Epithelial cell of esophagus (primary cell): ENCODE measurements around the gene ZNF620.
"Not testable (repeated sequence)": the region's sequence is repeated elsewhere in the genome, so short reads cannot be mapped to it uniquely, and the experiment has no call there.

Source experiments
- DNase-seq: peaks from one replicate; pipeline ENCODE4 v3.0.0; 2010; ENCODE audit warnings: low read depth
- H3K4me3 ChIP-seq: 2 replicates; pipeline ENCODE4 v1.5.1; 2011; ENCODE audit warnings: mild to moderate bottlenecking, low read length, control low read depth
- TF ChIP-seq, protein P1 (sequence below): IDR thresholded peaks from 2 replicates; pipeline ENCODE4 v1.5.1; 2011; ENCODE audit warnings: low read depth, mild to moderate bottlenecking, low read length, control low read depth, inconsistent platforms; ENCODE audit not compliant: insufficient read depth; ENCODE audit errors: missing control alignments

The ZNF620 gene

DNA sequence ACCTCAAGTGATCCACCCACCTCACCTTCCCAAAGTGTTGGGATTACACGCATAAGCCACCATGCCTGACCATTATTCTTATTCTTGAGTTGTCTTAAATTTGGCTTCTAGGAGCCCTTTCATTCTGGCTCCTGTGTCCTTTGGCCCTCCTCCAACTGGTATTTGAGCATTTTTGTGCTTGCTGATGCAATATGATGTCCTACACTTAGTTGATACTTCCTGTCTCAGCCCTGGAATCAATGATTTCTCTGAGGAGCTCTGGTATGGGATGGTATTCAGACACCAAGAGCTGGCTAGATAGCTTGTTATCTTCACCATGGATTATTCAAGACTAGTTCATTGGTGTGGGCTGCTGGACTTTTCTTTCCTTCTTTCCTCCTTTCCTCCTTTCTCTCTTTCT, 44.3 kb downstream of the ZNF620 start:
- DNase-seq = no peak
- no peak overlapping the region for H3K4me3 ChIP-seq
- TF ChIP-seq, protein P1, sequence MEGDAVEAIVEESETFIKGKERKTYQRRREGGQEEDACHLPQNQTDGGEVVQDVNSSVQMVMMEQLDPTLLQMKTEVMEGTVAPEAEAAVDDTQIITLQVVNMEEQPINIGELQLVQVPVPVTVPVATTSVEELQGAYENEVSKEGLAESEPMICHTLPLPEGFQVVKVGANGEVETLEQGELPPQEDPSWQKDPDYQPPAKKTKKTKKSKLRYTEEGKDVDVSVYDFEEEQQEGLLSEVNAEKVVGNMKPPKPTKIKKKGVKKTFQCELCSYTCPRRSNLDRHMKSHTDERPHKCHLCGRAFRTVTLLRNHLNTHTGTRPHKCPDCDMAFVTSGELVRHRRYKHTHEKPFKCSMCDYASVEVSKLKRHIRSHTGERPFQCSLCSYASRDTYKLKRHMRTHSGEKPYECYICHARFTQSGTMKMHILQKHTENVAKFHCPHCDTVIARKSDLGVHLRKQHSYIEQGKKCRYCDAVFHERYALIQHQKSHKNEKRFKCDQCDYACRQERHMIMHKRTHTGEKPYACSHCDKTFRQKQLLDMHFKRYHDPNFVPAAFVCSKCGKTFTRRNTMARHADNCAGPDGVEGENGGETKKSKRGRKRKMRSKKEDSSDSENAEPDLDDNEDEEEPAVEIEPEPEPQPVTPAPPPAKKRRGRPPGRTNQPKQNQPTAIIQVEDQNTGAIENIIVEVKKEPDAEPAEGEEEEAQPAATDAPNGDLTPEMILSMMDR = no peak

DNA sequence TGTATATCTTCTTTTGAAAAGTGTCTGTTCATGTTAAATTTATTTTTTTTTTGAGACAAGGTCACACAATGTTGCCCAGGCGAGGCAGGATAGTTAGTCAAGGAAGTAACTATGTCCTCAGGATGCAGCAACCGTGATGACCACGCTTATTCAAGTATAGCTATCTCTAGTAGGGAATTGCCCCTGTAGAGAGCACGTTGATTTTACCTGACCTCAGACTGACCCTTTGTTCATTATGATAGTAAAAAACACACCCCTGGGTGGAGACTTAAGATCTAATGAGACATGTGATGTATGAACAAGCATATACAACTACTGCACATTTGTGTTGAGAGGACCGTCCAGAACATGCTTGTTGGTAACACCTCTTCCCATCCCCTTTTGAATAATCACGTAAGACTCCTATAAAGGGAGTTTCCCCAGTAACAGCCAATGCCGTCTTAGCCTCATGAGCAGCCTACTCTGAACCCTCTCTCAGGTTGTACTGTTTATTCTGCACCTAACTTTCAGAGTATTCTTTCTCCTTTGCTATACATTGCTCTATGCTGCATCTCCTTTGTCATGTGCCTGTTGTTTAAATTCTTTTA, 51.8 kb downstream of the ZNF620 start:
- TF ChIP-seq, protein P1 = no peak

DNA sequence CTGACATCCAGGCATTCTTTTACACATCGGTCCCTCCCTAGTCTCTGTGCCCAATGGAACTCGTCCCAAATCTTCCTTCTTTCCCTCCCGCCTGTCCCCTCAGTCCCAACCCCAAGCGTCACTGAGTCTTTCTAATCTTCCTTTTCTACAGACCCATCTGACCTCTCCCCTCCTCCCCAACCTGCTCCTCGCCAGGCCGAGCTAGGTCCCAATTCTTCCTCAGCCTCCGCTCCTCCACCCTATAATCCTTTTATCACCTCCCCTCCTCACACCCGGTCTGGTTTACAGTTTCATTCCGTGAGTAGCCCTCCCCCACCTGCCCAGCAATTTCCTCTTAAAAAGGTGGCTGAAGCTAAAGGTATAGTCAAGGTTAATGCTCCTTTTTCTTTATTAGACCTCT, 56.6 kb downstream of the ZNF620 start:
- not testable (repeated sequence) for H3K4me3 ChIP-seq, DNase-seq

More for the DNA sequence above, 51.8 kb downstream of the ZNF620 start:
- DNase-seq = no peak
- H3K4me3 ChIP-seq = no peak overlapping the region

DNA sequence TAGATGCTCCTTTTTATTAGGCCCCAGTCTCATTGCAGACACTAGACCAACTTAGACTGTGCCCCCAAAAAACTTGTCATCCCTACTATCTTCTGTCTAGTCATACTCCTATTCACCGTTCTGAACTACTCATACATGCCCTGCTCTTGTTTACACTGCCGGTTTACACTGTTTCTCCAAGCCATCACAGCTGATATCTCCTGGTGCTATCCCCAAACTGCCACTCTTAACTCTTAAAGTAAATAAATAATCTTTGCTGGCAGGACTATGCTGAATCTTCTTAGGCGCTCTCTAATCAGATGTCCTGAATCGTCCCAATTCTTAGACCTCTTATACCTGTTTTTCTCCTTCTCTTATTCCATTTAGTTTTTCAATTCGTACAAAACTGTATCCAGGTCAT, 59.8 kb downstream of the ZNF620 start:
- DNase-seq = not testable (repeated sequence)

DNA sequence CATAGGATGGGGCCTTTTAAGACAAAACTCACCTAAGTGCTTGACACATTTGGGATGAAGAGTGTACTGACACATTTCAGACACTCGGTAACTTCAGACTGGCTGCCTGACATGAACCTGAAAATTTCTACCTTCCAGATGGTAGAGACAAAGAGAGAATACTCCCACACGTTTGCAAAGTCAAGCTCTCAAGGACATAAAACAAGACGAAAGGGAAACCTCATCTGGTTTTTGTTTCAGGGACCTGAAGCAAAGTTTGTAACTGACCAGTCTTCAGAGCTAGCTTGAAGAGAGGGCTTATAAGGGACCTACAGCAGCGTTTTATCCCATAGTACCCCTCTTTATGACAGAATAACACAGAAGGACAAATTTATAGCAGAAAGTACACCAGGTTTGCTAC, 60.9 kb downstream of the ZNF620 start:
- TF ChIP-seq, protein P1 = no peak
- H3K4me3 ChIP-seq = no peak overlapping the region
- DNase-seq = no peak

More for the DNA sequence above, 59.8 kb downstream of the ZNF620 start:
- not testable (repeated sequence) for H3K4me3 ChIP-seq
